Stimulated activated CD8-positive, alpha-beta memory T cell treated with anti-CD3 and anti-CD28 coated beads, Interleukin-15, amount 100 ng/mL, for 4 hours (primary cell): ENCODE data around the gene TAGAP.

Experiments used
- DNase-seq, 2 donors: peaks; one replicate each; pipeline ENCODE4 v3.0.0-alpha.2; 2020; ENCODE audit warnings: low read depth in 2 of 2

TAGAP gene

GRCh38 chr6:159071843-159072769 lies 27.3 kb upstream of the TAGAP start:
- no peak for DNase-seq

GRCh38 chr6:159068904-159069578 lies 24.2 kb upstream of the TAGAP start:
- no peak for DNase-seq

- DNase-seq, result no peak
These were observed 22.5 kb upstream of the TAGAP start for GRCh38 chr6:159067334-159067733.

GRCh38 chr6:159066483-159066882 lies 21.7 kb upstream of the TAGAP start:
- DNase-seq, result no peak

- no peak for DNase-seq
These were observed 21.1 kb upstream of the TAGAP start for GRCh38 chr6:159065759-159066329.

- DNase-seq, result no peak
These were observed 20.3 kb upstream of the TAGAP start for GRCh38 chr6:159065091-159065490.

GRCh38 chr6:159064477-159064876 lies 19.7 kb upstream of the TAGAP start:
- no peak for DNase-seq

- DNase-seq, result no peak
These were observed 18.8 kb upstream of the TAGAP start for GRCh38 chr6:159063549-159063948.

- DNase-seq, result no peak
These were observed 18.2 kb upstream of the TAGAP start for GRCh38 chr6:159062976-159063375.

- no peak for DNase-seq
These were observed 17.8 kb upstream of the TAGAP start for GRCh38 chr6:159062564-159062945.

- no peak for DNase-seq
These were observed 17.2 kb upstream of the TAGAP start for GRCh38 chr6:159061805-159062563.

- no peak for DNase-seq
These were observed 16.4 kb upstream of the TAGAP start for GRCh38 chr6:159061146-159061545.

- no peak for DNase-seq
These were observed 15.2 kb upstream of the TAGAP start for GRCh38 chr6:159059885-159060506.

GRCh38 chr6:159059141-159059540 lies 14.3 kb upstream of the TAGAP start:
- DNase-seq, result no peak

GRCh38 chr6:159056899-159057298 lies 12.1 kb upstream of the TAGAP start:
- DNase-seq, result no peak

GRCh38 chr6:159056432-159056831 lies 11.6 kb upstream of the TAGAP start:
- no peak for DNase-seq

- no peak for DNase-seq
These were observed 11.2 kb upstream of the TAGAP start for GRCh38 chr6:159056003-159056402.

GRCh38 chr6:159053781-159054398 lies 9.1 kb upstream of the TAGAP start:
- DNase-seq, result no peak

- DNase-seq, result no peak
These were observed 7.9 kb upstream of the TAGAP start for GRCh38 chr6:159052720-159053119.

- DNase-seq, result no peak
These were observed 3.3 kb upstream of the TAGAP start for GRCh38 chr6:159047891-159048685.
